ENCODE measurements around the gene CT83. TPM values are rescaled to one million over a fixed set of nuclear protein-coding genes. Genes with fewer than 3 reads are reported as not detected.

CT83 gene
- total RNA-seq, 1 donor = not detected

DNA sequence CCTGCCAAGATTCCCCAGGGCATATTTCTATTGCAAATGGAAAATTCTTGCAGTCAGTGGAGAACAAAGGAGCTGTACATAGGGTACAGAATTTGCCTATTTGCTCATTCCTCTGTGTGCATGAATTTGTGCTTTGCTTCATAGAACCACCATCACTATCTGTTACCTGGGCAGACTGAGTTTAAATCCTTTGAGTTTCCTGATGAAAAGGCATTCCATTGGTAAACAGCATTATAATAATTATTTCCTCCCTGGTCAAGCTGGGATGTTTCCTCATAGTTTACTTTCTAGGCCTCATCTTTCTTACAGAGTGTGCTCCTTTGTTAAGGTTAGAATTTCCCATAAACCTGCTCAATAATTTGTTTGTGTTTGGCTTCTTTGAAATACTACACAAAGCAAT, 27.2 kb downstream of the CT83 start:
- no peak for DNase-seq (ENCODE audit: low read depth)
- no peak overlapping the region for H3K4me3 ChIP-seq (ENCODE audit: low read depth, low read length)
- TF ChIP-seq, protein P1, sequence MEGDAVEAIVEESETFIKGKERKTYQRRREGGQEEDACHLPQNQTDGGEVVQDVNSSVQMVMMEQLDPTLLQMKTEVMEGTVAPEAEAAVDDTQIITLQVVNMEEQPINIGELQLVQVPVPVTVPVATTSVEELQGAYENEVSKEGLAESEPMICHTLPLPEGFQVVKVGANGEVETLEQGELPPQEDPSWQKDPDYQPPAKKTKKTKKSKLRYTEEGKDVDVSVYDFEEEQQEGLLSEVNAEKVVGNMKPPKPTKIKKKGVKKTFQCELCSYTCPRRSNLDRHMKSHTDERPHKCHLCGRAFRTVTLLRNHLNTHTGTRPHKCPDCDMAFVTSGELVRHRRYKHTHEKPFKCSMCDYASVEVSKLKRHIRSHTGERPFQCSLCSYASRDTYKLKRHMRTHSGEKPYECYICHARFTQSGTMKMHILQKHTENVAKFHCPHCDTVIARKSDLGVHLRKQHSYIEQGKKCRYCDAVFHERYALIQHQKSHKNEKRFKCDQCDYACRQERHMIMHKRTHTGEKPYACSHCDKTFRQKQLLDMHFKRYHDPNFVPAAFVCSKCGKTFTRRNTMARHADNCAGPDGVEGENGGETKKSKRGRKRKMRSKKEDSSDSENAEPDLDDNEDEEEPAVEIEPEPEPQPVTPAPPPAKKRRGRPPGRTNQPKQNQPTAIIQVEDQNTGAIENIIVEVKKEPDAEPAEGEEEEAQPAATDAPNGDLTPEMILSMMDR (IDR thresholded peaks at IDR 0.05; ENCODE audit: insufficient read depth, low read length) = no peak

DNA sequence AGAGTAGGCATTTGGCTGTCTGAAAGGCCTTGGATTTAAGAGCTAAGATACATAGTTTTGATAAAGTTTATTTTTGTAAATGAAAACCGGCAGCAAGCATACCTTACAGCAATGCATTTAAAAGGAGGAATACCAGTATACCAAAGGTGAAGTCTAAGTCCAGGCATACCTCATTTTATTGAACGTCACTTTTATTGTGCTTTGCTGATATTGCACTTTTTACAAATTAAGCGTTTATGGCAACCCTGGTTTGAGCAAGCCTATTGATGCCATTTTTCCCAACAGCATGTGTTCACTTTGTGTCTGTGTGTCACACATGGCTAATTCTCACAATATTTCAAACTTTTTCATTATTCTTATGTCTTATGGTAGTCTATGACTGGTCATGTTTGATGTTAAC, 34.8 kb downstream of the CT83 start:
- DNase-seq (ENCODE audit: low read depth) = no peak
- TF ChIP-seq, protein P1 (IDR thresholded peaks at IDR 0.05; ENCODE audit: insufficient read depth, low read length) = no peak
- H3K4me3 ChIP-seq (ENCODE audit: low read depth, low read length) = no peak overlapping the region

DNA sequence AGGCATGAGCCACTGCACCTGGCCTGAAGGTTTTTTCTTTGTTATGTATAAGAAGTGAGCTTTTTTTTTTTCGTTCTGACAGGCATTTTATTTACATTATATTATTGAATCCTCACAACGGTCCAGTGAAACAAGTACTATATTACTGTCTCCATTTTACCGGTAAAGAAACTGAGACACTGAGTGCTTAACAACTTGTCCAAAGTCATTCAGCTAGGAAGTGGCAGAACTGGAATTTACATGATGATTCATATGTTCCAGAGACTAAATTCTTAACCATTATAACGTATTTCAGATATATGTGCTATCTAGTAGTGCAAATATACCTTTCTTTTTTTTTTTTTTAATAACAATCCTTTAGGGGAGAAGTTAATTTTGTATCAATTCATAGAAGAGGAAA, 44.8 kb downstream of the CT83 start:
- H3K4me3 ChIP-seq (ENCODE audit: low read depth, low read length) = no peak overlapping the region
- TF ChIP-seq, protein P1 (IDR thresholded peaks at IDR 0.05; ENCODE audit: insufficient read depth, low read length) = no peak
- DNase-seq (ENCODE audit: low read depth) = no peak

DNA sequence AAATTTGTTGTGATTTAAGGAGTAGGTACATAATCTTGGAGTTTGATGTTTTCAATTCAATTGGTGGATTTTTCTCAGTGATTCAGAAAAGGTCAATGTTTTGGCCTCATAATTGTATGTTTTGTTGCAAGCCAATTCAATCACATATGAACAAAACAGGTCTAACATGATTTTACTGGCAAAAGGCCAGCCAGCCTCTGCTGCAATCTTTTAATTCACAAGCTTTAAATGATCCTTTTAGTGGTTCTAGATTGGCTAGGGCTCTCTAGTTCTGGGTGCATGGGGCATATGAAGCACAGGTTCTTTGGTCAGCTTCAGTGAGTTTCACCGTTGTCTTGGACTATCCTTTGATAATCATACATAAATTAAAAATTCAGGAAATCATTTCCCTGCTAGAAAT, 45.6 kb downstream of the CT83 start:
- DNase-seq (ENCODE audit: low read depth) = no peak
- TF ChIP-seq, protein P1 (IDR thresholded peaks at IDR 0.05; ENCODE audit: insufficient read depth, low read length) = no peak
- no peak overlapping the region for H3K4me3 ChIP-seq (ENCODE audit: low read depth, low read length)

DNA sequence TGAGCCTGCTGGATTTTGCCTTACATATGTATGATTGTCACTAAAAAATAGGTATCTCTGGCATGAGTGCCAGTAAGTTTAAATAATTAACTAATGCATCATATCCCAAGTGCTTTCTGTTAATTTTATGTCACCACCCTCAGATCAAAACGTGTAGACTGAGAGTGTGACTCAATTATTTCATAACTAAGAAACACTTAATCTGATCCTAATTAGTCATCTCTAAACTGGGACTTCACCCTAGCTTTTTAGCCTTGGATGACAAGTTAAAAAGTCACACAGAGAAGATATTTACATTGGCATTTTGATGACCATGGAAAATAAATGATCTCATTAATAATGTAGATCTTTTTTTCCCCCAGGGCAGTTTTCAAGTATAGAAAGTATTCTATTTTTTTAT, 49.5 kb downstream of the CT83 start:
- H3K4me3 ChIP-seq (ENCODE audit: low read depth, low read length) = no peak overlapping the region
- DNase-seq (ENCODE audit: low read depth) = no peak
- TF ChIP-seq, protein P1 (IDR thresholded peaks at IDR 0.05; ENCODE audit: insufficient read depth, low read length) = no peak

Other genes with a start within 250 kb of the CT83 start
- not detected in 2 replicates for gene SLC6A14, start 26.4 kb downstream of the CT83 start, total RNA-seq (ENCODE audit: low replicate concordance)

Data from fibroblast of the aortic adventitia (primary cell).